IMR-90 (cell line): ENCODE measurements around the gene PLLP.
A peak's percentile ranks its signal among the peaks of the same experiment; 100 is the strongest.

Source experiments
- BHLHE40 ChIP-seq: fragments of 150-350 bp; IDR thresholded peaks from 2 replicates; pipeline ENCODE4 v1.6.1; 2016; ENCODE audit warnings: mild to moderate bottlenecking, low read depth, low read length
- CEBPB ChIP-seq: IDR thresholded peaks from 2 replicates; pipeline ENCODE4 v1.6.1; 2012; ENCODE audit warnings: low read depth, low read length, improper control_type of control experiment
- CHD1 ChIP-seq: IDR thresholded peaks from 2 replicates; pipeline ENCODE4 v1.6.1; 2012; ENCODE audit warnings: low read depth, low read length, improper control_type of control experiment
- CTCF ChIP-seq: conservative IDR thresholded peaks from 2 replicates; pipeline ENCODE4 v1.5.1; 2012; ENCODE audit warnings: mild to moderate bottlenecking, low read depth, low read length, improper control_type of control experiment
- ELK1 ChIP-seq: fragments of 150-350 bp; IDR thresholded peaks from 2 replicates; pipeline ENCODE4 v1.6.1; 2016; ENCODE audit warnings: low read depth, mild to moderate bottlenecking, low read length, moderate library complexity, borderline replicate concordance
- MAFK ChIP-seq: IDR thresholded peaks from 2 replicates; pipeline ENCODE4 v1.6.1; 2012; ENCODE audit warnings: low read depth, low read length, improper control_type of control experiment
- MAZ ChIP-seq: IDR thresholded peaks from 2 replicates; pipeline ENCODE4 v1.6.1; 2012; ENCODE audit warnings: low read depth, mild to moderate bottlenecking, low read length, improper control_type of control experiment, moderate library complexity, borderline replicate concordance
- NFE2L2 ChIP-seq: fragments of 150-350 bp; IDR thresholded peaks from 2 replicates; pipeline ENCODE4 v1.6.1; 2016; ENCODE audit warnings: low read depth, mild to moderate bottlenecking, low read length
- POLR2A ChIP-seq: IDR thresholded peaks from 2 replicates; pipeline ENCODE4 v1.6.1; 2012; ENCODE audit warnings: mild to moderate bottlenecking, low read depth, low read length
- RAD21 ChIP-seq: IDR thresholded peaks from 2 replicates; pipeline ENCODE4 v1.6.1; 2012; ENCODE audit warnings: low read length, improper control_type of control experiment
- RCOR1 ChIP-seq: IDR thresholded peaks from 2 replicates; pipeline ENCODE4 v1.6.1; 2012; ENCODE audit warnings: mild to moderate bottlenecking, low read length, improper control_type of control experiment; ENCODE audit not compliant: insufficient replicate concordance
- RFX5 ChIP-seq: IDR thresholded peaks from 2 replicates; pipeline ENCODE4 v1.8.0; 2012; ENCODE audit warnings: low read depth, mild to moderate bottlenecking, low read length, moderate library complexity
- SMC3 ChIP-seq: fragments of 150-350 bp; IDR thresholded peaks from 2 replicates; pipeline ENCODE4 v1.6.1; 2016; ENCODE audit warnings: low read depth, mild to moderate bottlenecking, antibody characterized with exemption, low read length, moderate library complexity
- TF ChIP-seq, protein P1 (sequence below): fragments of 150-350 bp; IDR thresholded peaks from 2 replicates; pipeline ENCODE4 v1.6.1; 2017; ENCODE audit warnings: mild to moderate bottlenecking, antibody characterized with exemption, low read length, low read depth

DNA sequence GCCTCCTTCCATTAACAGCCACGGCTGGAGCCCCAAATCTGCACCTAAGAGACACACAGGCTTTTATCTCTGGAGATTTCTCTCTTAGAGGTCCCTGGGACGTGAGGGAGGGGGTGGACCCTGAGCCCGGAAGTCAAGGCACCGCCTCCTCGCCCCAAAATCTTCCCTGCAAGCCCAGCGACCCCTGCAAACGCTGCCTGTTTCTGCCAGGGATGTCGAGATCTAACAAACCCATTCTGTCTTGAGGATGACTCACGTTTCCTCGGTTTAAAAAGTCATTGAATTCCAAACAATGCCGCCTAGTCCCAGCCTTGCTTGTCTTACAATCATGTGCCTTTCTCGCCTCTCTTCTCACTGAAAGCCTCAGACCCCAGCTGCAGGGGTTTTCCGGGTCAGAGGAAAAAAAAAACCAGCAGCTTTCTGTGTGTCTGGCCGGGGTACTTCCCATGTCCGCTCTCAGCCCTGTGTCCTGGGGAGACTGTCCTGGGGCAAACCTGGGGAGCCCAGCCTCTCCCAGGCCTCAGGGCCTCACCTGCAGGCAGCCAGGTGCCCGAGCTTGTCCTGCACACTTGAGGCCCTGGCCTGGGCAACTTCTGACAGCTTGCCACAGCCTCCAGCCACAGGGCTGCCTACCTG, 24.1 kb downstream of the PLLP start:
- no peak for TF ChIP-seq CTCF
- no peak for TF ChIP-seq RAD21
- no peak for TF ChIP-seq RFX5
- no peak for TF ChIP-seq POLR2A
- no peak for TF ChIP-seq RCOR1
- TF ChIP-seq, protein P1, sequence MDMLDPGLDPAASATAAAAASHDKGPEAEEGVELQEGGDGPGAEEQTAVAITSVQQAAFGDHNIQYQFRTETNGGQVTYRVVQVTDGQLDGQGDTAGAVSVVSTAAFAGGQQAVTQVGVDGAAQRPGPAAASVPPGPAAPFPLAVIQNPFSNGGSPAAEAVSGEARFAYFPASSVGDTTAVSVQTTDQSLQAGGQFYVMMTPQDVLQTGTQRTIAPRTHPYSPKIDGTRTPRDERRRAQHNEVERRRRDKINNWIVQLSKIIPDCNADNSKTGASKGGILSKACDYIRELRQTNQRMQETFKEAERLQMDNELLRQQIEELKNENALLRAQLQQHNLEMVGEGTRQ = no peak
- no peak for TF ChIP-seq SMC3
- TF ChIP-seq MAZ = no peak
- no peak for TF ChIP-seq ELK1
- no peak for TF ChIP-seq CHD1
- no peak for TF ChIP-seq CEBPB
- no peak for TF ChIP-seq MAFK
- TF ChIP-seq BHLHE40 = peak; percentile 84
- TF ChIP-seq NFE2L2 = no peak
